HCT116 (cell line): ENCODE results near the gene RELCH. TPM values are rescaled to one million over a fixed set of nuclear protein-coding genes. Genes with fewer than 3 reads are reported as not detected.

Experiments
- ATAC-seq: fragments of 200-7000 bp; cut with Tn5 transposase; 2 replicates; pipeline ENCODE4 v1.9.1; 2020; ENCODE audit warnings: mild to moderate bottlenecking, moderate library complexity
- BruUV-seq: library from RNA; stranded (reverse); fragments of 400-500 nt; replicated peaks from 2 replicates; lab custom pipeline; 2021; lab: Mats Ljungman, UMichigan
- CTCF ChIA-PET: fragments of 300-600 bp; sonication (Branson Sonifier 250); formaldehyde crosslinking; loops from one replicate; lab custom pipeline; 2021; ENCODE audit warnings: antibody characterized with exemption; lab: Charles Lee
- POLR2A ChIA-PET: fragments of 300-600, 350-600 bp; sonication (Branson Sonifier 250); formaldehyde crosslinking; loops from one replicate; lab custom pipeline; 2021; ENCODE audit warnings: antibody characterized with exemption; lab: Charles Lee
- RAD21 ChIA-PET, 2 experiments: fragments of 300-600 bp; sonication (Branson Sonifier 250); formaldehyde crosslinking; loops; one replicate each; lab custom pipeline; 2023; ENCODE audit warnings: low total read pairs in 2 of 2; ENCODE audit not compliant: uncharacterized antibody in 2 of 2, unreplicated experiment in 2 of 2, low non-redundant PET in 1 of 2; lab: Charles Lee
- DNase-seq: peaks from one replicate; pipeline ENCODE4 v3.0.0-alpha.2; 2010; ENCODE audit warnings: low read depth, low spot score
- H2AFZ ChIP-seq: fragments of 200-600 bp; shearing (Covaris generic), sonication (generic); 2 replicates; pipeline ENCODE4 v1.6.1; 2017; ENCODE audit warnings: low read depth, mixed run types, mixed read lengths, antibody characterized with exemption, low read length; ENCODE audit not compliant: poor library complexity, severe bottlenecking
- H3K27ac ChIP-seq: 2 replicates; pipeline ENCODE4 v1.5.1; 2012; ENCODE audit warnings: low read depth, low read length
- H3K27me3 ChIP-seq: fragments of 200-600 bp; sonication (generic); 2 replicates; pipeline ENCODE4 v1.6.1; 2016; ENCODE audit warnings: mixed run types, low read length, mixed read lengths; ENCODE audit not compliant: insufficient read depth
- H3K36me3 ChIP-seq, 2 experiments: fragments of 200-500 bp in 1 of 2; fragments of 200-600 bp in 1 of 2; sonication (Bioruptor generic) in 1 of 2; sonication (generic) in 1 of 2; 2 replicates each; pipeline versions ENCODE4 v1.5.1 to v1.6.1; 2014 to 2016; ENCODE audit warnings: low read length in 2 of 2, inconsistent platforms in 1 of 2, mixed read lengths in 1 of 2, mixed run types in 1 of 2; ENCODE audit not compliant: insufficient read depth in 2 of 2, control insufficient read depth in 1 of 2
- H3K4me1 ChIP-seq, 2 experiments: fragments of 200-600 bp in 1 of 2; sonication (generic) in 1 of 2; 2 replicates each; pipeline versions ENCODE4 v1.5.1 to v1.6.1; 2012 to 2017; ENCODE audit warnings: low read length in 2 of 2, inconsistent platforms in 1 of 2, mild to moderate bottlenecking in 1 of 2, mixed read lengths in 1 of 2, mixed run types in 1 of 2, moderate library complexity in 1 of 2; ENCODE audit not compliant: insufficient read depth in 2 of 2, control insufficient read depth in 1 of 2
- H3K4me2 ChIP-seq: fragments of 200-600 bp; sonication (generic); 2 replicates; pipeline ENCODE4 v1.6.1; 2017; ENCODE audit warnings: mixed run types, low read length, mixed read lengths
- H3K4me3 ChIP-seq, 2 experiments: fragments of 200-600 bp in 1 of 2; sonication (generic) in 1 of 2; replicated peaks in 1 of 2; 2 replicates each; pipeline ENCODE4 v1.5.1; 2011 to 2016; ENCODE audit warnings: low read length in 2 of 2, control low read depth in 1 of 2, low read depth in 1 of 2, mild to moderate bottlenecking in 1 of 2, mixed read lengths in 1 of 2, mixed run types in 1 of 2
- H3K79me2 ChIP-seq: fragments of 200-600 bp; sonication (generic); 2 replicates; pipeline ENCODE4 v1.6.1; 2017; ENCODE audit warnings: mild to moderate bottlenecking, mixed run types, low read length, moderate library complexity, mixed read lengths; ENCODE audit not compliant: insufficient read depth
- H3K9ac ChIP-seq: fragments of 200-600 bp; sonication (generic); 2 replicates; pipeline ENCODE4 v1.6.1; 2016; ENCODE audit warnings: low read length, mixed read lengths
- H3K9me2 ChIP-seq: fragments of 200-600 bp; sonication (generic), shearing (Covaris generic); 2 replicates; pipeline ENCODE4 v1.6.1; 2017; ENCODE audit warnings: mixed run types, mild to moderate bottlenecking, moderate library complexity; ENCODE audit not compliant: insufficient read depth
- H3K9me3 ChIP-seq, 2 experiments: fragments of 200-500 bp in 1 of 2; fragments of 200-600 bp in 1 of 2; sonication (Bioruptor generic) in 1 of 2; sonication (generic) in 1 of 2; 2 replicates each; pipeline ENCODE4 v1.6.1; 2014 to 2017; ENCODE audit warnings: low read length in 2 of 2, mixed read lengths in 2 of 2, inconsistent platforms in 1 of 2, low read depth in 1 of 2, mild to moderate bottlenecking in 1 of 2, mixed run types in 1 of 2, moderate library complexity in 1 of 2; ENCODE audit not compliant: control insufficient read depth in 1 of 2, insufficient read depth in 1 of 2
- H4K20me1 ChIP-seq: fragments of 200-600 bp; sonication (generic), shearing (Covaris generic); 2 replicates; pipeline ENCODE4 v1.6.1; 2017; ENCODE audit warnings: mixed run types, mild to moderate bottlenecking, moderate library complexity; ENCODE audit not compliant: insufficient read depth
- CTCF ChIP-seq, 3 experiments: fragments of 200-600 bp in 1 of 3; sonication (generic) in 1 of 3; IDR thresholded peaks in 2 of 3; conservative IDR thresholded peaks in 1 of 3; 2 replicates each; pipeline ENCODE4 v1.5.1; 2012 to 2017; ENCODE audit warnings: low read depth in 2 of 3, low read length in 2 of 3, antibody characterized with exemption in 1 of 3, borderline replicate concordance in 1 of 3, control low read depth in 1 of 3, mild to moderate bottlenecking in 1 of 3, mixed read lengths in 1 of 3, mixed run types in 1 of 3, moderate library complexity in 1 of 3; ENCODE audit not compliant: insufficient read depth in 1 of 3
- EGR1 ChIP-seq: IDR thresholded peaks from 2 replicates; pipeline ENCODE4 v1.6.1; 2012; ENCODE audit warnings: low read depth
- ELF1 ChIP-seq: IDR thresholded peaks from 2 replicates; pipeline ENCODE4 v1.6.1; 2012; ENCODE audit warnings: low read depth, borderline replicate concordance
- EZH2 ChIP-seq: fragments of 200-600 bp; sonication (generic); IDR thresholded peaks from 2 replicates; pipeline ENCODE4 v1.6.1; 2017; ENCODE audit warnings: antibody characterized with exemption, mixed run types
- MAX ChIP-seq: IDR thresholded peaks from 2 replicates; pipeline ENCODE4 v1.6.1; 2012
- REST ChIP-seq: IDR thresholded peaks from 2 replicates; pipeline ENCODE4 v1.6.1; 2012; ENCODE audit warnings: low read depth
- SIN3A ChIP-seq: IDR thresholded peaks from 2 replicates; pipeline ENCODE4 v1.6.1; 2012; ENCODE audit warnings: low read depth
- TCF7L2 ChIP-seq: IDR thresholded peaks from 2 replicates; pipeline ENCODE4 v1.7.0; 2011; ENCODE audit warnings: borderline replicate concordance, inconsistent platforms; ENCODE audit not compliant: insufficient read depth, insufficient read length; ENCODE audit errors: extremely low read depth
- ZBTB33 ChIP-seq: IDR thresholded peaks from 2 replicates; pipeline ENCODE4 v1.6.1; 2011; ENCODE audit warnings: mild to moderate bottlenecking, low read length, moderate library complexity; ENCODE audit not compliant: insufficient replicate concordance; ENCODE audit errors: extremely low read depth
- intact Hi-C: fragments of 100-400 bp; cut with micrococcal nuclease; formaldehyde crosslinking; loops from 2 replicates; pipeline ENCODE4 v1.10.0; 2022
- total RNA-seq: library from RNA; stranded (reverse); gene quantifications from one replicate; pipeline ENCODE4 v1.2.1, GENCODE V29; 2021; ENCODE audit not compliant: unreplicated experiment

The RELCH gene
- total RNA-seq, 1 experiment from 2014 or later: 17.4 TPM

- TF ChIP-seq REST: no peak
- TF ChIP-seq ZBTB33: no peak
- TF ChIP-seq ELF1: no peak
- TF ChIP-seq TCF7L2: no peak
Observed at GRCh38 chr18:62285281-62285680, 98.2 kb downstream of the RELCH start (continued).

- no peak overlapping the region for H3K4me2 ChIP-seq
- ATAC-seq (no peak), DNase-seq (no peak)
- no peak overlapping the region for H2AFZ ChIP-seq
- no peaks in the 10 kb centered on the region for H3K9me3 ChIP-seq
- ChIA-PET RAD21 (no interaction called here), CTCF (no interaction called here), POLR2A (no interaction called here)
- no peaks in the 10 kb centered on the region for H3K27me3 ChIP-seq
- H4K20me1 ChIP-seq: no peaks in the 10 kb centered on the region
- intact Hi-C loops: no loop called here
- peaks cover 0 to 1% of the 10 kb centered on the region in 2 experiments; a peak in 1 of 4 replicates for H3K36me3 ChIP-seq
- H3K79me2 ChIP-seq: no peaks in the 10 kb centered on the region
- no peaks in the 10 kb centered on the region for H3K9me2 ChIP-seq
- H3K9ac ChIP-seq: no peak overlapping the region
- H3K4me1 ChIP-seq: no peaks in the 10 kb centered on the region
- H3K4me3 ChIP-seq: no peak overlapping the region
- no TSS peak for BruUV-seq
- no peak overlapping the region for H3K27ac ChIP-seq
- TF ChIP-seq EGR1 (no peak), REST (no peak), SIN3A (no peak), MAX (no peak), EZH2 (no peak), CTCF (IDR thresholded peaks at IDR 0.05 in 2 of 3, conservative IDR thresholded peaks at IDR 0.05 in 1 of 3; ENCODE audit: borderline replicate concordance in 1 of 3, insufficient read depth in 1 of 3, low read depth in 2 of 3, low read length in 2 of 3) (no peak)
Observed at GRCh38 chr18:62287781-62288664, 101.0 kb downstream of the RELCH start.
